Stimulated activated CD4-positive, alpha-beta T cell treated with anti-CD3 and anti-CD28 coated beads, Interleukin-12 subunit alpha, Interleukin-12 subunit beta, amount 100 ng/mL, for 4 hours (primary cell): ENCODE measurements around the gene DAB2IP.

Source experiments
- DNase-seq: peaks from one replicate; pipeline ENCODE4 v3.0.0-alpha.2; 2020

The DAB2IP gene

GRCh38 chr9:121748727-121749423, 97.4 kb downstream of the DAB2IP start:
- DNase-seq = no peak

- no peak for DNase-seq
Measured at GRCh38 chr9:121749614-121750013, 98.2 kb downstream of the DAB2IP start.

- no peak for DNase-seq
Measured at GRCh38 chr9:121750259-121750714, 98.9 kb downstream of the DAB2IP start.

GRCh38 chr9:121750715-121751623, 99.5 kb downstream of the DAB2IP start:
- no peak for DNase-seq

- no peak for DNase-seq
Measured at GRCh38 chr9:121751686-121752445, 100.4 kb downstream of the DAB2IP start.

GRCh38 chr9:121752929-121753328, 101.5 kb downstream of the DAB2IP start:
- no peak for DNase-seq

GRCh38 chr9:121753802-121754654, 102.6 kb downstream of the DAB2IP start:
- no peak for DNase-seq

- no peak for DNase-seq
Measured at GRCh38 chr9:121754655-121755436, 103.4 kb downstream of the DAB2IP start.

GRCh38 chr9:121755581-121755980, 104.1 kb downstream of the DAB2IP start:
- no peak for DNase-seq

- no peak for DNase-seq
Measured at GRCh38 chr9:121756474-121757280, 105.2 kb downstream of the DAB2IP start.

GRCh38 chr9:121757281-121757585, 105.8 kb downstream of the DAB2IP start:
- no peak for DNase-seq

- no peak for DNase-seq
Measured at GRCh38 chr9:121758693-121759092, 107.3 kb downstream of the DAB2IP start.

- DNase-seq = no peak
Measured at GRCh38 chr9:121759996-121760395, 108.6 kb downstream of the DAB2IP start.

- DNase-seq = no peak
Measured at GRCh38 chr9:121760571-121760970, 109.1 kb downstream of the DAB2IP start.

GRCh38 chr9:121763131-121763530, 111.7 kb downstream of the DAB2IP start:
- no peak for DNase-seq

- DNase-seq = no peak
Measured at GRCh38 chr9:121763561-121764370, 112.3 kb downstream of the DAB2IP start.

- no peak for DNase-seq
Measured at GRCh38 chr9:121764371-121764730, 112.9 kb downstream of the DAB2IP start.

- no peak for DNase-seq
Measured at GRCh38 chr9:121765021-121765950, 113.9 kb downstream of the DAB2IP start.
